A172 (cell line): ENCODE measurements around the gene SMOC2. TPM values are rescaled to one million over a fixed set of nuclear protein-coding genes. Genes with fewer than 3 reads are reported as not detected.
"Not testable (repeated sequence)": the region's sequence is repeated elsewhere in the genome, so short reads cannot be mapped to it uniquely, and the experiment has no call there.

Experiments
- DNase-seq: peaks from one replicate; pipeline ENCODE4 v3.0.0-alpha.2; 2015; ENCODE audit warnings: low spot score
- total RNA-seq: library from RNA; depleted of rRNA; stranded (reverse); fragments of >200 nt; shearing (Covaris generic); gene quantifications from 2 replicates; pipeline ENCODE4 v1.2.3, GENCODE V29; 2014

Gene SMOC2
- total RNA-seq, 1 experiment from 2014 or later = not detected

DNA sequence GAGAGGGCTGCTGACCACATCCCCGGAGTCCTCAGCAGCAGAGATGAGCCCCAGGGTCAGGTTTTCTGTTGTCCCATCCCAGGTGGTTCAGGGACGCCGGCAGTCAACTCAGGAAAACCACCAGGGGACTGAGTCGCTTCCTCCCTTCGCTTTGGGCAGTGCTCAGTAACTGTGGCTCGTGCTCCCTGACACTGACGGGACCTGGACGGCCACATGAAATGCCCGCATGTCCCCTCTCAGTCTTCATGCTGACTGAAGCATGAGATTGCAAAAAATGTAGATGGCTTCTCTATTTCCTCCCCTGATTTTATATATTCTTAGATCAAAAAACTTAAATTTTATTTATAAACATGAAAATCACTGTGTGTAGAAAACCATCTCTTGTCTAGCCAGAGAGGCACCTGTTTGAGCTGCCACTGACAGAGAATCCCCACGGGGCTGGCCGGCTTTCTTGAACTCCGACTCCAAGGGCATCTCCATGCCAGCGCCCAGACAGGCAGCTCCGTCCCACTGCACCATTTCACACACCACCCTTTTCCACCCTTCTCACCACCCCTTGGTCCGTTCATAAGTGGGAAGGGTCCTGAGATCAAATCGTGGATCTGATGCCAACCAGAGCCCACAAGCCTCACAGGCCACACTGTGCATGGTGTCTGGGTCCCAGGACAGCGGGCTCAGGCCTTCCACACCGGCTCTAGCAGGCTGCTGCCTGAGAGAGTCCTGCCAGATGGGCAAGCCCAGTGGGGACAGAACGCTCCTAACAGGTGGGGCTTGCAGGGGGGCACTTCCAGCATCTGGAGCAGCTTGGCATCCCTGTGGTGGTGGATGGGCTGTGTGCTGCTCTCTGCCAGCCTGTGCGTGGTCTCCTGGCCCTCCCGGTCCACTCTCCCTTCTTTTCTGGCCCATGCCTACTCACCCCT is 98.2 kb downstream of the SMOC2 start:
- DNase-seq = no peak

DNA sequence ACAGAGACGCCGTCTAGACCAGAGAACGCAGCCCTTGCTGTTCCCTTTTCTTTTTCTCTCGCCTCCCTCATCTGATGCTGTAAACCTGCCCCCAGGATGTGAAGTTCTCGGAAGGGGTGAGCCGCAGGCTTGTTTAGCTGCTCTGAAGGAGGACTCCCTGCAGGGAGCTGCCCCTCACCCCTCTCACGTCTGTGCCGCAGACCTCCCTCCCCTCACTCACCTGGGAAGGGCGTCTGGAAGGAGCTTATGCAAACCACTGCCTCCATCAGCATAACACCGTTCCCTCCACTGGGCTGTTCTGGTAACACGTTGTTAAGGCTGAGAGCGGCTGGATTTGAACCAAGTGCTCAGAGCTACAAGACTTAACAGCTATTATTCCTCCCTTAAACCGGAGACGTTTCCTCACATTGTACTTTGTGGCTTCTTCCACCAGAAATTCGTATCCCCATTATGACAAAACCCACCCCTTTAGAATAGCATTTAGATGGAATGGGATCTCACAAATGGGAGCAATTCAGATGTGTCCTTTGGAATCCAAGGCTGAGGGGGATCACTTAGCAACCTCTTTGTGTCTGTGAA is 99.8 kb downstream of the SMOC2 start:
- no peak for DNase-seq

DNA sequence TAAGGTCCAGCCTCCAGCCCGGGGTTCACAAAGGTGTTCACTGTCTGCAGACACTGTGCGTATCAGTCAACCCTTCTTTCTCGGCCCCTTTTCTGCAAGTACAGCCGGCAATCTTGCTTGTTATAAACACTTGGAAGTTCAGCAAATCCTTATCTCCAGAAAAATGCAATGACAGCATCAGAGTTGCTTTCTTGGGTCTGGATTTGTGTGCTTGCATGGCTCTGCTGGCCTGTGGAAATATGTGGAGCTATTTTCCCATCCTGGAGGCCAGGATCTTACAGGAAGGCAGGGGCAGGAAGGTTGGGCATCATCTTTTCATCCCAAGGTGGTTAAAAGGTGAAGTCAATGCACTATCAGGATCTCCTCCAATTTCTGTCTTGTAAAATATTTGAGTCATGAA is 100.3 kb downstream of the SMOC2 start:
- DNase-seq = no peak

DNA sequence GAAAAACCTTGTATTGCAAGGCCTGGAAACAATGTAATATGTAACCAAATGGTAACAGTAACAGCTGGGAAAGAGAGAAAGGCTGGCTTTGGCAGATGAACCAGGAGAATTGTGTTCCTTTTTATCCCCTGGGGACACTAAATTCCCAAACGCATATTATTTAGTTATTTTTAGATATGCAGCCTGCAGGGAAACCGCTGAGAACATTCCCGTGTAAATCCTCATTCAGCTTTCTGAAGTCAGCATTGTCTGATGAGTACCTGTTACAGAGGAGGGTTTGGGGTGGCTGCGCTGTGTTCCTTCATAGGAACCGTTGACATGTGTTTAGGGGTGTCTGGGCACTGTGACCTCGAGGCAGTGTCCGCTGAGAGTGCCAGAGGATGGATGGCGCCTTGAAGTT is 101.3 kb downstream of the SMOC2 start:
- DNase-seq = no peak

DNA sequence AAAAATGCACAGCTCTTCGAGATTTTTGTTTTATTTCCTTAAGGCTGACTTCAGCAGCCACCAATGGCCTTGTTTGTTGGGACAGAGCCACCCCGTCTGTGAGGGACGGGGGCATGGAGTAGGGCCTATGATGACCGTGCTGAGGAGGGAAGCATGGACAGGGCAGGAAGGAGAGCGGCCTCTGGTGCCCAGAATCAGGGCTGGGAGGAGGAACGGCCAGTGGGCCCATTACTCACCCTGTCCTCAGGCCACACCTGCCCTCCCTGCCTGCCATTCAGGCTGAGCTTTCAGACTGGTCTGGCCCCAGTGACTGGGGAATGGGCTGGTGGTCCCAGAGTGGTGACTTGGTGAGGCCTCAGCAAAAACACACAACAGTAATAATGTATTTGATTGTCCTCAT is 104.4 kb downstream of the SMOC2 start:
- no peak for DNase-seq

DNA sequence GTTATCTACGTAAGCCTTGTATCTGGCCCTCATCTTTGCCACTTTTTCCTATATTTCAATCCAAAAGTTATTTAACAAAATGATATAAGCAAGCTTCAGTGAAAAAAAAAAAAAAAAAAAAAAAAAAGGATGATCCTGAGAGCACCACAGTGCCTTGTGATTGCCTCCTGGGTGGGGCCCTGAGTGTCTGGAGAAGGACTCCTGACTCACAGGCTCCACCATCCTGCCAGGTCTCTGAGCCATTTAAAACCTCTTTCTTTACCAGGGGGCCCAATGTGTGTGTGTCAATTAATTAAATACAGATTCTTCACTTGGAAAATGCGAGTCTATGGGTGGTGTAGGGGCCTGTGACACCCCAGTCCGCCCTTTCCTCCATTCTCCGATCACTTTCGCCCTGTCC is 105.2 kb downstream of the SMOC2 start:
- no peak for DNase-seq

DNA sequence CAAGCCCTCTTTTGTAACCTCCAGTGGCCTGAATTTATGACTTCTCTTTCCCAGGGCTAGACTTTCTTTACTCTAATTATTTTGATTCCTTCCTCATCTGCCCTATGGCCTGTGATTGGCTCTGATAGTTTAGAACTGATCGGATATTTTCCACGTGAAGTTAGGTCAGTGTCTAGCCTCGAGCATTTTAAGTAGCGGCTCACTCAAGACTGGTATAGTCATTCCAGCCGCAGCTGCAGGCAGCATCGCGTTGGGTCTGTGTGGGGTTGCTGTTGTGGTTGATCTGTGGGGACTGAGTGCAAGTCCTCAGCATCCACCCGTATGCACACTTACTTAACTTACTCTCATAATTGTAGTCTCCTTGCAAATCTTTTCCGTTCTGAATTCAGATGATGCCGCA is 105.7 kb downstream of the SMOC2 start:
- no peak for DNase-seq

DNA sequence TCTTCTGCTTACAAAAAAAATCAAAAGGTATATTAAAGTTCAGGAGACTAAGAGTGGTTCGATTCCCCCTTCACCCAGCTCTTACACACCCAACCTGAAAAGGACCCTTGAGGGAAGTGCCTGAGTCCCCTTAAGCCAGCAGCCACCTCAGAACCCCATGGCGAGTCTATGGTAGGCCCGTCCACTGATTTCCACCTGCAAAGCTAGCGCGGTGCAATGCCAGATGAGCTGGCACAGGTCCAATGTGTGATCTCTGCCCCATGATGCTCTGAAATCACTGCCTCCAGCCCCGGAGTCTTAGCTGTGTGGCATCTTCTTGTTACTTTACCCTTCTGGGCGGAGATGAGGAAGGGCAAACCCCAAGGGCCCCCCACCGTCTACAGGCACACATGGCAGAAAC is 109.3 kb downstream of the SMOC2 start:
- DNase-seq = no peak

DNA sequence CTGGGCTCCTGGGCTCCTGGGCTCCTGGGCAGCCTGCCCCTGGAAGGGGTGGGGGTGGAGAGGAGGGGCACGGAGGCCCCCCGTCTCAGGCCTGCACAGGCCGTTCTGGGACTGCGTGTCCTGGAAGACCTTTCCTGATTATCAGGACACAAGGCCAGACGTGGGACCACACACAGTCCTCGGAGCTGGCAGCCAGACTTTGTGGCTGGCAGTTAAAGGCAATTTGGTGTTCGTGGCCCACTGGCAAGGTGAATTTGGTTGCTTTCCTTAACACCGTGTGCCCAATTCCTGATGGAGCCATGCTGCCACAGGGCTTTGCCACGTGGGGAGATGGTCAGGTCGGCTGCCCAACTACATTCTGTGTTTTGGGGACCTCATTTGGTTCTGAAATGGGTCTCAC is 113.5 kb downstream of the SMOC2 start:
- no peak for DNase-seq

DNA sequence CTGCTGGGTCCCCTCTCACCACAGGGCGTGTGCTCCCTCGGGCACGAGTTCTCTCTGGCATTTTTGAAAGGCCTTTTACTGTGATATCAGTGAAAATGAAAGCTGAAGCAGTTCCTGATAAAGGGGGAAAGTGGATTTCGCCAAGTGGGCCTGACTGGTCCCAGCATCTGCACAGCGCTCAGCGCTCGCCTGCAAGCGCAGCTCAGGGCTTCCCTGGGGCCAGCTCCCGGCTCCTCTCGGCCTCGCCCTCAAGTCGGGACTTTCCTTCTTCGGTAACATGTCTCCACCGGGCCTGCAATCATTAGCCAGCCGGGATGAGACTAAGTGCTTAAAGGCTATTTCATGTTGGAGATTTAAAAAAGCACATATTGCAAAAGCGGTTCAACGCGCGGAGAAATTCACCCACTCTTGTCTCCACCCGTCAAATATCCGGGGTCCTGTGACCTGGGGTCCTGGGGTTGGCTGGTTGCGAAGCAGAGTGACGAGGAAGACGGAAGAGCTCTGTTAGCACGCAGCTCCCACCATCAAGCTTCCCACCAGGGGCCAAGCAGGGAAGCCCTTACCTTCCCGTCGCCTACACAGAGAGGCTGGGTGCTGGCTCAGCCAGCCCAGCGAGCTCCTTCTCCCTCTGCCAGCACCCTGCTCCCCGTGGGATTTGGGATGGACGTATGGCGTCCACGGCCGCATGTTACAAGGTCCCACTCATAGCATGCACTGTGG is 114.1 kb downstream of the SMOC2 start:
- DNase-seq = no peak

DNA sequence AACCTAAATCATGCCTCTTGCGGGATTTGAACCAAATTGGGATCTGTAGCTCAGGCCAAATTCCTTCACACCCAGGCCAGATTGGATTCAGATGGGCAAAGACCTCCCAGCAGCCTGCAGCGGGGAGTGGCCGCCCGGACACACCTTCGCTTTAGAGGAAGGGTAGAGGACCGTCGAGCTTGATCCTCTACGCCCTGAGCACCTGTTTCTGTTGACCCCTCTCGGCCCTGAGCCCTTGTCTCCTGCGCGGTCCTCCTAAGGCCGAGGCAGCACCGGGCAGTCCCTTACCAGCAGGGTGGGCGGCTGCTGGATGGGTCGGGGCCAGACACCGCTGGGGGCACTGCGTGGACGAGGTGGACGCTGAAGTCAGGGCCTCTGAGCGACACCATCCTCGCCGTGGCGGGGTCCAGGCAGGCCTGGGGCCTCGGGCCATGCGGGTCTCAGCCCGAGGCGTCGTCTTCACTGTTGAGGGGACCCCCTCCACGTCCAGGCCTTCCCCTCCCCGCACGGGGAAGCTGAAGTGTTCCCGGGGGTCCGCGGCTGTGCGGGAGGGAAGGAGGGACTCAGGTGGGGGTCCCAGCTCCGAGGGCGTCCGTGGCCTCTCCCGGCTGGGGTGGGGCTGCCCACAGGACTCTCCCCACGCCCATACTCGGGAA is 114.8 kb downstream of the SMOC2 start:
- DNase-seq = no peak

DNA sequence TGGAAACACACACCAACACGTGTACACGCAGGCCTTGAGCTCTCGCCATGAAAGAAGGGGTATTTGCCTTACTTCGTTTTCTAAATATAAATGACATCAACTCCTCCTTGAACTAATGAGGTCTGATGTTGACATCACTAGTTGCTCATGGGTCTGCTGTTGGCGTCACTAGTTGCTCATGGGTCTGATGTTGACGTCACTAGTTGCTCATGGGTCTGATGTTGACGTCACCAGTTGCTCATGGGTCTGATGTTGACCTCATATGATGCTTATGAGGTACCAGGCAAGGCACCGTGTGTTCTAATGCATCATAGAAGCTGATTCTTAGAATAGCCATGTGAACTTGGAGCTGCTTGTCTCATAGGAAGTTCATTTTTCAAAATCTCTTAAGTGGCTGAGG is 116.5 kb downstream of the SMOC2 start:
- DNase-seq = no peak

DNA sequence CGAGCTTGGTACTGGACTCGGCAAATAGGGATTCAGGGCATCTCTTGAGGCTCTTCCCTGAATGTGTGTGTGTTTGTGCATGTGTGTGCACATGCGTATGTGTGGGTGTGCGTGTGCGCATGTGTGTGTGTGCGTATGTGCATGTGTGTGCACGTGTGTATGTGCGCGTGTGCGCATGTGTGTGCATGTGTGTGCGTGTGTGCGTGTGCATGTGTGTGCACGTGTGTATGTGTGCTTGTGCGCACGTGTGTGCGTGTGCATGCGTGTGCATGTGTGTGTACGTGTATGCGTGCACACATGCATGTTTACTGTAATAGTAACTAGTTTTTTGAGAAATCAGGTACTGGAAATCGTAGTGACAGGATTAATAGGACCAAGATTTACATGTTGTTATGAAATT is 117.7 kb downstream of the SMOC2 start:
- DNase-seq = no peak

DNA sequence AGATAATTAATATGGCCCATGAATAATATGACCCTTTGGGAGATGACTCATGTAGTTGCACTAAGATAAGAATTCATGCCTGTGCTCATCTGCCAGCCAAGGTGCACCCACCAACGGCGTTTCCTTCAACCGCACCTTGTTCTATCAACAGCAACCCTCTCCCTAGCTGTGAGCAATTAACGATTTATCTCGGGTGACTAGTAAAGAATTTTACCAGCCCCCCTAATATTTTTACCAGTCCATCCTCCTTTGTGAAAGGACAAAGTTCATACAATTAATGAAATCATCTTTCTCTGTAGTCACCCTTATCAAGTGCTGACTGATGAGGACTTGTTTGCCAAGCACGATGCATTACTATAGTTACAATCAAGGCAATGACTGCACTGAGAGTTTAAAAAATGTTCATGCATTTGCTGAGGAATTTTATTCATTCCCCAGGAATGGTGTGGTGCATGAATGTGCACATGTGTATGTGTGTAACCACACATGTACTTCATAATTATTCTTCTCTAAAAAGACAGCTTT is 118.7 kb downstream of the SMOC2 start:
- no peak for DNase-seq

DNA sequence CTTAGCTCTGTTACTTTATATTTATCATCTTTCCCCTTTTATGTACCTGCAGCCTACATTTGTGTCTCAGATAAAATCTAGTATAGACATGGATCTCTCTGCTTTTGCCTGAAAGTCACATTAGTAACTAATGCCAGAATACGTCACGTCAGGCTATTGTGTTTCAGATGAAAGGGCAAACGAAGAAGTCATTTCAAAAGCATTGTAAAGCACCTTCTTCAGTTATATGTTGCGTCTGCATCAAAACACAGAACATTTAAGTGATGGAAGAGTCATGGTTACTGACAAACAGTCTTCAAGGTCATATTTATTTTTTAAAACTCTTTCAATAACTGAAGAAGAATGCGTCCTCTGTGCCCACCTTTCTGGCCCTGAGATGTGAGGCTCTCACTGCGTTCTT is 119.1 kb downstream of the SMOC2 start:
- DNase-seq = no peak

DNA sequence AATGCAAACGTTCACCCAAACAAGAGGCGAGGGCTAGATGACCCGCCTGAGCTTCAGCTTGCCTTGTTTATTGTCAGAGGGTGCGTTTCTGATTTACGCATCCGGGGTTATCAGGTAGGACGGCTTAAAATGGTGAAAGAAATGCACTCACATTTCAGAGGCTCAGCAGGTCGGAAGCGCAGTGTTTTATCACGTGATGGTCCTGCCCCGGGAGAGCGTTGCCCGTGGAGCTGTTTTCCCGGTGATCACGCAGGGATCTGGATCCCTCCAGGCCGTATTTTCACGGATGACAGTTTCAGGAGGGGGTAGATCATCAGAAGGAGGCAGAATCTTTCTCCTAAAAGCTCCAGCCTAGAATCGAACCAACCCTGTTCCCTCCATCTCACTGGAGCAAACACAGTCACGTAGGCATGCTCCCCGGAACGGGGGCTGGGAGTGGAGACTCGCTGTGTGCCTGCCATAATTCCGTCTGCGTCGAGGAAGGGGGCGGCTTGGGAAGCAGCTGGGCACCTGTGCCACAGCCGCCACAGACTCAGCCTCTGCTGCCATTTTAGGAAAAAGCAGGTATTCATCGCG is 121.7 kb downstream of the SMOC2 start:
- no peak for DNase-seq

DNA sequence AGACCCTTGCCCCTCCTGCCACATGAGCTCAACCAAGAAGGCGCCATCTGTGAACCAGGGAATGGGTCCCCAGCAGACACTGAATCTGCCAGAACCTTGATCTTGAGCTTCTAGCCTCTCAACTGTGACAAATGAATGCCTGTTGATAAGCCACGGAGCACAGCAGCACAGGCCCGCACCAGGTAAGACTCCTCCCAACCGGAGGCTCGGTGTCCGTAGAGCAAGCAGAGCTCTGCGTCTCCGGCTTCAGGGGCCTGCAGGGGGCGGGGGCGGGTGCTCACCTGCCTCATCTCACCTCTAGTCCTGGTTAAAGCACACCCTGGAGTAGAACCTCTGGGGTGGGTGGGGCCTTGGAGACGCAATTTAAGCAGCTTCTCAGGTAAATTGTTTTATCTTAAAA is 122.7 kb downstream of the SMOC2 start:
- DNase-seq = no peak

DNA sequence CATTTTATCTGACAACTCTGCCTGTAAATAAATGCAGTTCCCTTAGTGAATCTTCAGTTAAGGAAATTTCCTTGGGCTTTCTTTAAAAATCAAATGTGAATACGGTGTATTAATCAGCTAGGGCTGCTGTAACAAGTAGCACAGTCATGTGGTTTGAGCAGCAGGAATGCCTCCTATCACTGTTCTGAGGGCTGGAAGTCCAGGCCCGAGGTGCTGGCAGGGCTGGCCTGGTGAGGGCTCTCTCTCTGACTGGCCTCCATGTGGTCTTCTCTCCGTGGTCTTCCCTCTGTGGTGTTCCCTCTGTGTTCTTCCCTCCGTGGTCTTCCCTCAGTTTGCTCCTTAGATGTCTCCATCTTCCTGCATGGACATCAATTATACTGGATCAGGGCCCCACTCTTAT is 124.1 kb downstream of the SMOC2 start:
- DNase-seq = no peak

DNA sequence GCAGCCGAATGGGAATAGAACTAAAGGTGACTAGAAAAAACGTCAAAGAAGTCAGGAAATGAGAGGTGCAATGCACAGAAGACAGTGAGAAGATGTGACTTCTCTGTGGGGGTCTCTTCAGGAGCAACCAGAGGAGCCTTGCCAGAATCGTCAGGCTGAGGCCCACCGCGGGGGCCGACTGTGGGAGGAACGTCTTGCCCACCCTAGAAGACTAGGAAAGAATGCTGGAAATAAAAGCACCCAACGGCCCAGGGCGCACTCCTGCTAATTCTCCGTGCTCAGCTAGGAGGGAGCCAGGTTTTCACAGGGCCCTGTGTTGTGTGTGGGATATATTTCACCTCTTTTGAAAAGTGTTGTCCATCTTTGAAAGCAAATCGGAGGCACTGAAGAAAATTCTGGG is 129.2 kb downstream of the SMOC2 start:
- no peak for DNase-seq

DNA sequence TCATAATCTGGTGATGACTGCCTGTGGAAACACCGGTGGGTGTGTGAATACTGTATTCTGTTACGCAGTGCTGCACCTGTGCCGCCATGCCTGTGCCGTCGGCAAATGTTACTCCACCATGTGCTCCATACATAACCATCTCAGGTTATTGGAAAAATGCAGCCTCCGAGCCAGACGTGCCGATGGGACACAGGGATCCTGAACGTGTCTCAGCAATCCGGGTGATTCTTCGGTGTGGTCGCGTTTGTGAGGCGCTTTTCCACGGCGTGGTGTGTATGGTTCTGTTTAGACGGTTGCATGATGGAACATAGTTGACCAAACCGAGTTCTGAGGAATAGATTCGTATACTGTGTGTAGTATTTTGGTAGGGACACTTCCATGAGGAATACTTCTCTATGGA is 130.3 kb downstream of the SMOC2 start:
- no peak for DNase-seq

DNA sequence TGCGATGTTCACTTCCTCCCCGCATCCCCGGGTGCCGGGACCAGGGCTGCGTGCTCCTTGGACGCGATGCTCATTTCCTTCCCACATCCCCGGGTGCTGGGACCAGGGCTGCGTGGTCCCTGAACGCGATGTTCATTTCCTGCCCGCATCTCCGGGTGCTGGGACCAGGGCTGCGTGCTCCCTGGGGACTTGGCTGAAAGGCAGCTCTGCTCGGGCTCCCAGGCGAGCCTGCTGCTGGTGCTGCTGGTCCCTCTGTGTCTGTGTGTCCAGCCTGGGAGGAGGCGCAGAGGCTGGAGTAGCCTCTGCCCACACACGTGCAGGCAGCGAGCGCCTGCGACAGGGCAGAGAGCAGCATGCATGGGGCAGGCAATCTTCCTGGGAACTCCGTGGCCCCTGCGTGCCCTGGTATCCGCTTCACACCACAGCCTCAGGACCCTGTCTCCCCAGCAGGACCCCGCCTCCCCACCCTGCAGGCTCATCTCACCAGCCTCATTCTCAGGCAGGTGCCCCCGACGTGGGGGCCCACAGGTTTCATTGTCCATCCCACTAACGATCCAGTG is 132.4 kb downstream of the SMOC2 start:
- DNase-seq = not testable (repeated sequence)
